Activated CD8-positive, alpha-beta memory T cell treated with anti-CD3 and anti-CD28 coated beads, Interleukin-2, amount 50 U/mL, for 24 hours (primary cell): ENCODE measurements around the gene WNK2.

Source experiments
- DNase-seq: peaks from one replicate; pipeline ENCODE4 v3.0.0-alpha.2; 2020; ENCODE audit errors: extremely low read depth

WNK2 gene

GRCh38 chr9:93267091-93267541 is 83.2 kb downstream of the WNK2 start:
- DNase-seq, result no peak

DNA sequence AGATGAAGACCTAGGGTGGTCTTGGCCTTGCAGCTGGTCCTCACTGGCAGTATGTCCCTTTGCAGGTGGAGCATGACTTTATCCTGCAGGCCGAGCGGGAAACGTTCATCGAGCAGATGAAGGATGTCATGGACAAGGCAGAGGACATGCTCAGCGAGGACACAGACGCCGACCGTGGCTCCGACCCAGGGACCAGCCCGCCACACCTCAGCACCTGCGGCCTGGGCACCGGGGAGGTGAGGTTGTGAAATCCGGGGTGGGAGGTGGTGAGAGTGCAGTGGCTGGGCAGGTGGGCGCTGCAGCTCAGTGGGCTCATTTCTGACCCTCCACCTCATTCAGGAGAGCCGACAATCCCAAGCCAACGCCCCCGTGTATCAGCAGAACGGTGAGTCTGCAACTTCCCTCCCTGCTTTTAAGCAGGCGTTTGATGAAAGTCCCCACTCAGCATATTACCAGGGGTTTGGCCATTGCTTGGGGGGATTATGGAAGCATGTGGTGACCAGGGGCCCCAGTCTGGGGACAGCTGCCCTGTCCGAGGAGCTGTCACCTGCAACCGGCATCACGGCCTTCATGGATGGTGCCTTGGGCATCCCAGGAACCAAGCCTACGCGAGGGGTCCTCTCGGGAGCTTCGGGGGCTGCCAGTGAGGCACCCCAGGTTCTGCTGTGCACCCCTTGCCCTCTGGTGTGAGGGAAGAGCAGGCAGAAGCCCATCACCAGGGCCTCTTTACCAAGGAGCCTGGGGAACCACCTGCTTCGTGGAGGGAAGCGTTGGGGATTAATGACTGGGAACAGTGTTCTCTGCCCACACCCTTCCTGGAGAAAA is 84.0 kb downstream of the WNK2 start:
- DNase-seq, result no peak

DNA sequence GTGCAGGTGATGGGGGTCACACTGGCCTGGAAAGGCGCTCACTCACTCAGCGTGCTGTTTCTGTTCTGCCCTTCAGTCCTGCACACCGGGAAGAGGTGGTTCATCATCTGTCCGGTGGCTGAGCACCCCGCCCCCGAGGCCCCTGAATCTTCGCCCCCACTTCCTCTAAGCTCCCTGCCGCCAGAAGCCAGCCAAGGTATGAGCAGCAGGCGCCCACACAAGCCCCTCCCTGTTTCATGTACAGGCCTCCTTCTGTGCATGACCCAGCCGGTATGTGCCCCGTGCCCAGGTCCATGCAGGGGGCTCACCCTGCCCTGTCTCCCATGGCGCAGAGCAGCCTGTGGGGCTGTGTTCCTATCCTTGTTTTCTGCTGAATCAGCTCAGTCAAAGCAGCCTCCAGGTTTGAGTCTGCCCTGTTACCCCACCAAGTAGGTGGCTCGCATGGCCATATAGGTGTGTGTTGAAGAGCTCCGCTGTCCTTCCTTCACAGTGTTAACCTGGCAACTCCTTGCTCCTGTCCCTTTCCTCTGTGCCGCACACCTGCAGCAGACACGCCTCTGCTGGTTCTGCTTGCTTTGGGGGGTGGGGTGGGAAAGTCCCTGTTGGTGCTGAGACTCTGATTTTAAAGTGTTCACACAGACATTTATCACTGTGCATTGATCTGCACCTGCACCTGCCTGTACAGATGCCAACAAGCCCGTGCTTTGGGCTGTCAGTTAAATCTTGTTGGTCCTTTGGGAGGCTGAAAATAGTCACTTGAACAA is 84.8 kb downstream of the WNK2 start:
- DNase-seq, result no peak

GRCh38 chr9:93270976-93271375 is 87.0 kb downstream of the WNK2 start:
- no peak for DNase-seq

DNA sequence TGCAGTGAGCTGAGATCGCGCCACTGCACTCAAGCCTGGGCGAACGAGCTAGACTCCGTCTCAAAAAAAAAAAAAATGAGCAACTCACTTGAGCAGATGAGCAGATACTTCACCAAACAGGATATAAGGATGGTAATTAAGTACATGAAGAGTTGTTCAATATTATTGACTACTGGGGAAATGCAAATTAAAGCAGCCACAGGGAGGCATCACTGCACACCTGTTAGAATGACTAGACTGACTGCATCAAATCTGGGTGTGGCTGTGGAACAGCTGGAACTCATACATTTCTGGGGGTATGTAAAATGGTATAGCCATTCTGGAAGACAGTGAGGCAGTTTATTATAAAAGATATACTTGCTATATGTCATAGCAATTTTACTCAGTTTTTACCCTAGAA is 93.0 kb downstream of the WNK2 start:
- no peak for DNase-seq

DNA sequence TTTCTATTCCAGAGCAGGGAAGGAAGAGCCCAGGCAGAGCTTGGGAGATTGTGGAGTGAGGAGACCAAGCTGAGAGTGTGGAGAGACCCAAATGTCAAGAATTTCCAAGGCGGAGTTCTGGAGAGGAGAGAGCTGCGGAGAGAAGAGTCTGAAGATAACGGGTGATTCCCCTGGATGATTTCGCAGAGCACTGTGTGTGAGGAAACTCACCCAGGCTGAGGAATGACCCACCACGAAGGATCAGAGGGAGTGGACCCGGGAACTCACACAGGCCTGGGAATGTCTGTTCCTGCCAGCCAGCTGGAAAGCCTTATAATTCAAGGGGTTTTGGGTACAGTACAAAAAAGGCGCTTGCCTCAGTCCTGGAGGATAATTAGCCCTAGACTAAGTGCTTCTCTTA is 94.2 kb downstream of the WNK2 start:
- no peak for DNase-seq

DNA sequence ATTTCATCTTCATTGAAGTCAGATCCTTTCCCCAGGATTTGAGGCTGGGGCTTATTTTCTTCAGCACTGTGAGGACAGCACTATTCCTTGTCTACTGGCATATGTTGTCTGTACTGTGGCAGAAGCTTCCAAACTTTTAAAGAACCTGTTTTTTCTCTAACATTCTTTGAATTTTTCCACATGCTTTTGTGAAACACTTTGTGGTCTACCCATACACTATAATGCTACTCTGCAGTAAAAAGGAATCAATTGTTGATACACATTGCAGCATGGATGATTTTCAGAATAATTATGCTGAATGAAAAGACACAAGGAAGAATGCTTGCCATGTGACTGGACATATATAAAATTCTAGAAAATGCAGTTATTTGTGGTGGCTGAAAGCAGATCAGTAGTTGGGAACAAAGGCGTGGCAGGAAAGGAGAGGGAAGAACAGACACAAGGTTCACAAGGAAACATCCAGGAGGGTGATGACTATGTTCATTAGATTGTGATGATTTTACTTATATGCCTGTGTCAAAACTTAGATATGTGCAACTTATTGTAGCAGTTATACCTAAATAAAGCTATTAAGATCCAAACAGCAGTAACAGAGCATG is 96.8 kb downstream of the WNK2 start:
- DNase-seq, result no peak

DNA sequence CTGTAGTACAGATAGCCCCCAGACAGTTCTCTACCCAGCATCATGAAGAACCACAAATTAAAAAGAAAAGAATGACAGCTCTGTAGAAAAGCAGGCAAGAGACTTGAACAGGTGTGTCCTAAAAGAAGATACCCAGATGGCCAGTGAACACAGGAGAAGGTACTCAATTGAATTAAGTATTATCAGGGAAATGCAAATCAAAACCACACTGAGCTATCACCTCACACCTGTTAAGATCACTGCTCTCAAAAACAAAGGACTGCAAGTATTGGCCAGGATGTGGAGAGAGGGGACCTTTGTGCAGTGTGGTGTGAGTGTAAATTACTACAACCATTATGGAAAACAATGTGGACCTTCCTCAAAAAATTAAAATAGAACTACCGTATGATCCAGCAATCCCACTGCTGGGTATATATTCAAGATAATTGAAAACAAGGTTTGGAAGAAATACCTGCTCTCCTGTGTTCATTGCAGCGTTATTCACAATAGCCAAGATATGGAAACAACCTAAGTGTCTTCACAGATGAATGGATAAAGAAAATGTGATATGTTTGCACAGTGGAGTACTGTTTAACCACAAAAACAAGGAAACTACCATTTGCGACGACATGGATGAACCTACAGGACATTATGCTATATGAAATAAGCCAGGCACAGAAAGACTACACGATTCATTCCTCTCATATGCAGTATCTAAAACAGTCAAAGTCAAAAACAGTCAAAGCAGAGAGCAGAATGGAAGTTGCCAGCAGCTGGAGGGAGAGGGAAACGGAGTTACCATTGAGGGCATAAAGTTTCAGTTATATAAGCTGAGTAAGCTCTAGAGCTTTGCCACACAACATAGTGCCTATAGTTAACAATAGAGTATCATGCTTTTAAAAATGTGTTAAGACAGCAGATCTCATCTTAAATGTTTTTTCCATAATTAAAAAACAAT is 102.6 kb downstream of the WNK2 start:
- no peak for DNase-seq

- DNase-seq, result no peak
These were observed 103.2 kb downstream of the WNK2 start for GRCh38 chr9:93287189-93287552.

DNA sequence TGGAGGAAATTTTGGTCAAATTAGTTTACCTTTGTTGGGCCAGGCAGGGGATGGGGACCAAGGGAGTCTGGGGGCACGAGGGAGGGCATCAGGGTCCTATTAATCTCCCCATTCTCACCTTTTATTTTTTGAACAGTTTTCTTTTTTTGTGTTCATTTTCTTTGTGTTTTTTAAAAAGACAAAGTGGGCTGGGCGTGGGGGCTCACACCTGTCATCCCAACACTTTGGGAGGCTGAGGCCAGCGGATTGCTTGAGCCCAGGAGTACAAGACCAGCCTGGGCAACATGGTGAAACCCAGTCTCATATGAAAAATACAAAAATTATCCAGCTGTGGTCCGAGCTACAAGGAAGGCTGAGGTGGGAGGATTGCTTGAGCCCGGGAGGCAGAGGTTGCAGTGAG is 103.7 kb downstream of the WNK2 start:
- DNase-seq, result no peak

DNA sequence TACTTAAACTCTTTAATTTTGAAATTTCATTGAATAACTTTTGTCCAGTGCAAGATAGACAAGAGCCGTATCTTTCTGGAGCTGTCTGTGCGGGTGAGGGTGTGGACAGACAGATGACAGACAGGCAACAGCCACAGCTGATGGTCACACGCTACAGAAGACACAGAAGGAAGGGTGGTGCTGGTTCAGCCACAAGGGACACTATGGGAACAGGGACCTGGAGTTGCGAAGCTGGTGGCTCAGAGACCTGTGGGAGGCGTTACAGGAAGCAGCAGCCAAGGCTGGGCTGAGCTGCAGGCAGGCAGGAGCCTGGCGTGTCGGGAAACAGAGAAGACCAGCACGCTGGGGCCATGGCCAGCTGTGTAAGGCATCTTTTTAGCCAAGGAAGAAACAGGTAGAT is 104.4 kb downstream of the WNK2 start:
- no peak for DNase-seq

DNA sequence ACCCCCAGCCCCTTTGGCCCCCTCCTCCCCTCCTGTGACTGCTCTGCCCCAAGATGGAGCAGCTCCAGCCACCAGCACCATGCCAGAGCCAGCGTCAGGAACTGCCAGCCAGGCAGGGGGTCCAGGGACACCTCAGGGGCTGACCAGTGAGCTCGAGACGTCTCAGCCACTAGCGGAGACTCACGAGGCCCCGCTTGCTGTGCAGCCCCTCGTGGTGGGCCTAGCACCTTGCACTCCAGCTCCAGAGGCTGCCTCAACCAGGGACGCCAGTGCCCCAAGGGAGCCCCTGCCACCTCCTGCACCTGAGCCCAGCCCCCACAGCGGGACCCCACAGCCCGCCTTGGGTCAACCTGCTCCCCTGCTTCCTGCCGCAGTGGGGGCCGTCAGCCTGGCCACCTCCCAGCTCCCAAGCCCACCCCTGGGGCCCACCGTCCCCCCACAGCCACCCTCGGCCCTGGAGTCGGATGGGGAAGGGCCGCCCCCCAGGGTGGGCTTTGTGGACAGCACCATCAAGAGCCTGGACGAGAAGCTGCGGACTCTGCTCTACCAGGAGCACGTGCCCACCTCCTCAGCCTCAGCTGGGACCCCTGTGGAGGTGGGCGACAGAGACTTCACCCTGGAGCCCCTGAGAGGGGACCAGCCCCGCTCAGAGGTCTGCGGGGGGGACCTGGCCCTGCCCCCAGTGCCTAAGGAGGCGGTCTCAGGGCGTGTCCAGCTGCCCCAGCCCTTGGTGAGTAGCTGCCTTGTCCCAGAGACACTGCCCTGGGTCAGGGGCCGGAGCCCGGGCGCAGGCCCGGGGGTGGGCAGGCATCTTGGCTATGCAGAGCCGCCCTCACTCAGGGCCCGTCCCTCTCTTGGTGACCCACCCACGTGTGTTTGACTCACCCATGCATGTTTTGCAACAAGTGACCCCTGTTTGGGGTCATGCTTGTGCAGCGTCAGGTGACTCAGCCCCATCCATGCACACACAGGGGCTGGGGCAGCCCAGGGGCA is 105.2 kb downstream of the WNK2 start:
- no peak for DNase-seq

- DNase-seq, result no peak
These were observed 106.8 kb downstream of the WNK2 start for GRCh38 chr9:93290495-93291434.

DNA sequence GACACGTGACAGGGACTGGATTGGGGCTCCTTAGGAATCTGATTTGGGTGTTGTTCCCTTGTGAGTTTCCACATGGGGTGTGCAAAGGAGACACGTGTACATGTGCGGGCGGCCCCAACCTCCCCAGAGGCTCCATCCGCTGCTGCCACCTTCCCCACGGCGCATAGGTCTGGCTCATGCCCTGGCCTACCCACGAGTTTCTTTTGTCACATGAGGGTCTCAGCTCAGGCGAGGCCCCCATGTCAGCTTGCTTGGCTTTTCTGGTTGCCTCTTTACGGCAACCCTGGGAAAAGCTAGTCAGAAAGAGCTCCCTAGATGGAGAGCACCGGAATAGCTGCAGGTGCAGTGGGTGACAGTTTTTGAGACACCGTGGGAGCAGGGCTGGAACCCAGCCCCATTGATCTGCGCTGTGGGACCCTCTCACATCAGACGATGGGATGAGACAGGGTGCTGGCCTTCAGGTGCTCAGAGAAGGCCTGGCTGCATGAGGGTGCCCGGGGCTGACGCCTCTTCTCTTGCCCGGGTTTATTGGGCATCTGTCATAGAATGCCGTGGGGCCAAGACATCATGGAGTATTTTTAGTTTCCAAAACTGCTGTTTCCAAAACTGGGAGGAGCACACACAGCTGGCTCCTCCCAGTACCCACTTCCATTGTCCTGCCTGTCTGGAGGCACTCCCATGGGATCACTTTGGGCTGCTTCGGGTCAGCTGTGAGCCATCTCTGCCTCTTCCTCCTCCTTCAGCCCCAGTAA is 107.8 kb downstream of the WNK2 start:
- DNase-seq, result no peak

GRCh38 chr9:93292288-93292615 is 108.3 kb downstream of the WNK2 start:
- DNase-seq, result no peak

DNA sequence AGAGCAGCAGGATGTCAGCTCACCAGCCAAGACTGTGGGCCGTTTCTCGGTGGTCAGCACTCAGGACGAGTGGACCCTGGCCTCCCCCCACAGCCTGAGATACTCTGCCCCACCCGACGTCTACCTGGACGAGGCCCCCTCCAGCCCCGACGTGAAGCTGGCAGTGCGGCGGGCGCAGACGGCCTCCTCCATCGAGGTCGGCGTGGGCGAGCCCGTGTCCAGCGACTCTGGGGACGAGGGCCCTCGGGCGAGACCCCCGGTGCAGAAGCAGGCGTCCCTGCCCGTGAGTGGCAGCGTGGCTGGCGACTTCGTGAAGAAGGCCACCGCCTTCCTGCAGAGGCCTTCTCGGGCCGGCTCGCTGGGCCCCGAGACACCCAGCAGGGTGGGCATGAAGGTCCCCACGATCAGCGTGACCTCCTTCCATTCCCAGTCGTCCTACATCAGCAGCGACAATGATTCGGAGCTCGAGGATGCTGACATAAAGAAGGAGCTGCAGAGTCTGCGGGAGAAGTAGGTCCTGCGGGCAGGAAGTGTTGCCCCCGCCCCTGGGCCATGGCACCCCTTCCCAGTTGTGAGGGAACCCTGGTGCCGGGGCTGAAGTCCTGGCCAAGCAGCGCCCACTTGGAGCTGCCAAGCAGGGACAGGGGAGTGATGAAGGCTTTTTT is 108.9 kb downstream of the WNK2 start:
- DNase-seq, result no peak

DNA sequence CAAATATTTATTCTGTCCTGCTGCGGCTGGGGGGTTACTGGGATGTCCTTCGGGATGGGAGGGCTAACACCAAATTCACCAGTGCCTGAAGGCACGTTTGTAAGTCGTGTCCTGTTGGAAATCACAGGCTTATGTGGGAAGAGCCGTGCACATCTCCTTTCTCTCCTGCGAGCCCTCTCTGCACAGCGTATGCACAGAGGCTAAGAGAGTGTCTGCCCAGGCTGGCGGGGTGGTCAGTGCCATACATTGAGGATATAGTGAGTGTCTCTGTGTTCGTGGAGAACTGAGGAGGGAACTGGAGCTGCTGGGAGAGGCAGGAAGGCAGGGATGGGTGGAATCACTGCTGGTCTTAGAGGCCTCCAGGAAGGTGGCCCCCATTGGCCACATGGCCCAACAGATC is 110.1 kb downstream of the WNK2 start:
- no peak for DNase-seq

DNA sequence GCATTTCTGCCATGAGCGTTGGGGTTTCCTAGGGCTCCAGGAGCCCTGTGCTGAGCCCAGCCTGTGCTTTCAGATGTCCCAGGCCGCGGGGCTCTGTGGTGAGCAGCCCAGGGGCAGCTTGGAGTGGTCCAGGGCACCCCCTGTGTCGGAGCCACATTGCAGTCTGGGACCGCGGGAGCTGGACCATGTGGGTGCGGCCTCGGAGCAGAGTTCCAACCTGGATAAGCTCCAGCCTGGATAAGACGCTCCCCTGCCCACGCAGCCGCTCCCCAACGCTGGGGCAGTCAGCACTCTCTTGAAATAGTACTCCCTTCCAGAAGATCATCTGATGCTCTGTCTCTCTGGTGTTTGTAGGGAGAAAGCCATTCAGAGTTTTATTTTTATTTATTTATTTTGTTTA is 111.1 kb downstream of the WNK2 start:
- no peak for DNase-seq
